Globus pallidus (tissue), 1 donor: ENCODE data around the gene EGFLAM.

Experiments used
- DNase-seq: peaks from one replicate; pipeline ENCODE4 v3.0.0-alpha.2; 2015; ENCODE audit warnings: low spot score

Gene EGFLAM

GRCh38 chr5:38420246-38420645, 161.9 kb downstream of the EGFLAM start:
- DNase-seq: no peak

- peak; percentile 38 for DNase-seq
Observed at GRCh38 chr5:38420691-38421390, 162.5 kb downstream of the EGFLAM start.

- no peak for DNase-seq
Observed at GRCh38 chr5:38422622-38423021, 164.3 kb downstream of the EGFLAM start.

GRCh38 chr5:38423276-38424147, 165.2 kb downstream of the EGFLAM start:
- no peak for DNase-seq

- DNase-seq: no peak
Observed at GRCh38 chr5:38424148-38425060, 166.0 kb downstream of the EGFLAM start.

GRCh38 chr5:38426490-38426889, 168.1 kb downstream of the EGFLAM start:
- no peak for DNase-seq

GRCh38 chr5:38426986-38427950, 168.9 kb downstream of the EGFLAM start:
- DNase-seq: no peak

GRCh38 chr5:38431242-38431853, 173.0 kb downstream of the EGFLAM start:
- DNase-seq: no peak

- DNase-seq: no peak
Observed at GRCh38 chr5:38433160-38433861, 175.0 kb downstream of the EGFLAM start.

GRCh38 chr5:38434966-38435705, 176.8 kb downstream of the EGFLAM start:
- DNase-seq: no peak

GRCh38 chr5:38438757-38439156, 180.4 kb downstream of the EGFLAM start:
- no peak for DNase-seq

GRCh38 chr5:38441453-38442246, 183.3 kb downstream of the EGFLAM start:
- peak; percentile 91 for DNase-seq

- no peak for DNase-seq
Observed at GRCh38 chr5:38442247-38442573, 183.9 kb downstream of the EGFLAM start.

GRCh38 chr5:38443390-38443789, 185.0 kb downstream of the EGFLAM start:
- no peak for DNase-seq

- DNase-seq: no peak
Observed at GRCh38 chr5:38445374-38446028, 187.1 kb downstream of the EGFLAM start.

GRCh38 chr5:38446029-38446522, 187.7 kb downstream of the EGFLAM start:
- DNase-seq: no peak

- no peak for DNase-seq
Observed at GRCh38 chr5:38447056-38447455, 188.7 kb downstream of the EGFLAM start.

GRCh38 chr5:38447786-38448185, 189.4 kb downstream of the EGFLAM start:
- peak; percentile 57 for DNase-seq
